GM12874 (cell line): ENCODE measurements around the gene DDX49.

Experiments used
- TF ChIP-seq, protein P1 (sequence below): IDR thresholded peaks from 2 replicates; pipeline ENCODE4 v1.5.1; 2011; ENCODE audit warnings: low read depth, mild to moderate bottlenecking, control low read depth, low read length, moderate library complexity; ENCODE audit not compliant: insufficient read depth

DDX49 gene

DNA sequence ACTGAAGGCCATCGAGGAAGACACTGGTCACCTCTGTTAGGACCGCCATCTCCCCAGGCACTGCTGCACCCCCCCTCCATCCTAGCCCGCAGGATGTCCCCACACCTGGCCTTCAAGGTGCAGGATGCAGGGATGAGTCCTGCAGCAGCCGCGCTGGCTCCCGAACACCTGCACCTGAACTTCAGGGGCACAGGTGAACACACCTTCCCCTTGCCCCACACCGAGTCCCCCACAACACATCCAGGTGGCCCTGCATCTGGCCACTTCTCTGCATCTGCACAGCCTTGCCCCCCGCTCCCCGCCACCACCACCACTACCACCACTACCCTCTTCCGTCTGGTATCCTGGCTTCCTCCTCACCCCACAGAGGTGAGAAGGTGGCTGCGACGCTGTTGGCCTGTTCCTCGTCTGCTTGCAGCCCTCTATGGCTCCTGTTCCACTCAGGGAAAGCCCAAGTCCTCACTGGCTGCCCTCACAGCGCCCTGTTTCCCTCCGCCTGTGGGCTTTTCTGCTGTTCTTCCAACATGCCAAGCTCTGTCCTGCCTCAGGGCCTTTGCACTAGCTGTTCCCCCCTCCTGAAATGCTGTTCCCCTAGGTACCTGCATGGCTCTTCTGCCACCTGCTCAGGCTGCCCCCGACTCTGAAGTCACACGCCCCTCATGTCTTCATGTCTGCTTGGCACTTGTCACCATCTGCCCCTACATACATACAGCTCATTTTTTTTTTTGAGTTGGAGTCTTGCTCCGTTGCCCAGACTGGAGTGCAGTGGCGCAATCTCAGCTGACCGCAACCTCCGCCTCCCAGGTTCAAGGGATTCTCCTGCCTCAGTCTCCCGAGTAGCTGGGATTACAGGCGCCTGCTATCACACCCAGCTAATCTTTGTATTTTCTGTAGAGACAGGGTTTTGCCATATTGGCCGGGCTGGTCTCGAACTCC, 22.2 kb upstream of the DDX49 start:
- TF ChIP-seq, protein P1, sequence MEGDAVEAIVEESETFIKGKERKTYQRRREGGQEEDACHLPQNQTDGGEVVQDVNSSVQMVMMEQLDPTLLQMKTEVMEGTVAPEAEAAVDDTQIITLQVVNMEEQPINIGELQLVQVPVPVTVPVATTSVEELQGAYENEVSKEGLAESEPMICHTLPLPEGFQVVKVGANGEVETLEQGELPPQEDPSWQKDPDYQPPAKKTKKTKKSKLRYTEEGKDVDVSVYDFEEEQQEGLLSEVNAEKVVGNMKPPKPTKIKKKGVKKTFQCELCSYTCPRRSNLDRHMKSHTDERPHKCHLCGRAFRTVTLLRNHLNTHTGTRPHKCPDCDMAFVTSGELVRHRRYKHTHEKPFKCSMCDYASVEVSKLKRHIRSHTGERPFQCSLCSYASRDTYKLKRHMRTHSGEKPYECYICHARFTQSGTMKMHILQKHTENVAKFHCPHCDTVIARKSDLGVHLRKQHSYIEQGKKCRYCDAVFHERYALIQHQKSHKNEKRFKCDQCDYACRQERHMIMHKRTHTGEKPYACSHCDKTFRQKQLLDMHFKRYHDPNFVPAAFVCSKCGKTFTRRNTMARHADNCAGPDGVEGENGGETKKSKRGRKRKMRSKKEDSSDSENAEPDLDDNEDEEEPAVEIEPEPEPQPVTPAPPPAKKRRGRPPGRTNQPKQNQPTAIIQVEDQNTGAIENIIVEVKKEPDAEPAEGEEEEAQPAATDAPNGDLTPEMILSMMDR = no peak

DNA sequence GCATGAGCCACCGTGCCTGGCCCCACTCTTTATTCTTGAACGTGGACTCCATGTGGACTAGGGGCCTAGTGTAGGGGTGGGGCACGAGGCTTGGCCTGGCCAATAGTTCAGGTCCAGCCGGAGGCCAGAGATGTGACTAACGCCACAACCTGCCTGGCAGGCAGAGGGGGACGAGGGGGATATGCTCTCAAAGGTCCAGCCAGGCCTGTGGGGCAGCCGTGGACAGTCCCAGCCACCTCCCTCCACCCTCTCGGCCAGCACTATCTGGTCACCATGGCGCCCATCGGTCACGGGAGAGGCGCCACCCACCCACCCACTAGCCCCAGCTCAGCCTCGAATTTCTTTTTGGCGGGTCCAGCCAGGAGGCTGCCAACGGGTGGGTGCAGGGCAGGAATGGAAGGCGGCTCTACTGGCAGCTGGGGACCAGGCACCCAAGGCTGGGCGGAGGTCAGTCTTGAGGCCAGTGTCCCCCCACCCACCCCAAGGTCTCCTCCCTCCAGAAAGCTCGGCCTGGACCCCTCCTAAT, 21.4 kb upstream of the DDX49 start:
- TF ChIP-seq, protein P1 = no peak

DNA sequence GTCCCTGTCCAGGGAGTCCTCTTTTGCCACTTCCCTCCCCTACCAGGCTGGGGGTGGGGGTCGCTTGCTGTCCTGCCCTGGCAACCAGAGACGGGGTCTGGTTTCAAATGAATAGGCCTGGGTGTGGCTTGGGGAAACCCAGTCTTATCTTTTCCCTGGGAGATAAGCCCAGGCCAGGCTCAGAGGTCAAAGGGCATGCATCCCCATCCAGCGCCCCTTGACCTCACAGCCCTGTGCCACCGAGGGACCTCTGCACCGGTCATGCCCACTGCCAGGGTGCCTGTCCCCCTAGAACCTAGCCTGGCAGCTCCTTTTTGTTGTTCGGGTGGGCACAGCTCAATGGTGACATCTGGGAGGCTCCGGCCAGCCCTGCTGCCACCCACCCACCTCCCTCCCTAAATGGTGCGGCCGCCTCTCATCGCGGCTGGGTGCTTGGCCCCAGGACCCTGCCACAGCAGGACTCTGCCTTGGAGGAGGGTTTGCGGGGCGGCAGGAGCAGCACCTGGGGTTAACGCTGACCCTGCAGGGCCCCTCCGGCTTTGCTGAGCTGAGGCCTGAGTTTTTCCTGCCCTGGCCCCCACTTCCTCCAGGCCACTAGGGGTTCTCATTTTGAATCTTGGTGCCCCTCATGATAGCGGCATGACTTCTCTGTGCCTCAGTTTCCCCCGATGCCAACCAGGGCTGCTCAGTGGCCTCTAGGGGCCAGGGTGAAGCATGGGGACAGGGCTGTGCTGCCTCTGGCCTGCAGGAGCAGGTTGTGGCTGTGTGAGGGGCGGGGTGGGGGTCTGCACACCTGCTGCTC, 20.7 kb upstream of the DDX49 start:
- TF ChIP-seq, protein P1 = no peak

DNA sequence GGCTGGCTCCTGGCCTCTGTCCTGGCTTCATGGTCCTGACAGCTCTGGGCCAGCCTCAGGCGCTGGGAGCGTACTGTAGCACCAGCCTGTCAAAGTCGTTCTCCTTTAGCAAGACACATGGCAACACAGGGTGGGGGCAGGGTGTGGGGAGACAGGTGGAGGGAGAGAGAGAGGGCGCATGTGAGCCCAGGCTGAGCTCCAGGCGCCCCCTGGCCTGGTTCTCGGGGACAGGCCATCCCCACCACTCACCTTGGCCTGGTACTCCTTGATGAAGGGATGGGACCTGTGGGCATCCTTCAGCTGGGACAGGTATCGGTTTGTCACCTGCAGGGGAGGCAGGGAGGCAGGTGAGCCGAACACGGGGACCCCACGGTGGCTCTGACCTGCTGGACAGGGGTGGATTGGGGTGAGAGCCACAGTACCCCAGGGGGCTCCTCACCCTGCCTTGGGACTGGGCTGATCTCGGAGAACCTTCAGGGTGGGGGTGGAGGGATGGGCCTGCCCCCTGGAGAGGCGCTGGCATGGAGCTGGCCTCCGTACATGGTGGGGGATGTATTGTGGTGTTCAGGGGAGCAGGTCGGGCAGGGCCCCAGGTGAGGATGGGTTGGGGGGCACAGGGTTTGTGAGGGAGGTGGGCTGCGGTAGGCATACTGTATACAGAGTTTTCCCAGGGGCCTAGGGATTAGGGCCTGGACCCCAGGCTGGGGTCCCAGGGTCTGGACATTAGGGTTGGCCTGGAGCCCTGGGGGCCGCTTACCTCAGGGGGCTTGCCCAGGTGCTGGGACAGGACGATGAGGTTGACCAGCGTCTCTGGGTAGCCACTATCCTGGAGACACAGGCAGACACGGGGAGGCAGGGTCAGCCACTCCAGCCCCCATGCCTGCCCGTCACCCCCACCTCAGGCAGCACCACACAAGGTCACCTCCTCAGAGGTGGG, 19.6 kb upstream of the DDX49 start:
- TF ChIP-seq, protein P1 = no peak

DNA sequence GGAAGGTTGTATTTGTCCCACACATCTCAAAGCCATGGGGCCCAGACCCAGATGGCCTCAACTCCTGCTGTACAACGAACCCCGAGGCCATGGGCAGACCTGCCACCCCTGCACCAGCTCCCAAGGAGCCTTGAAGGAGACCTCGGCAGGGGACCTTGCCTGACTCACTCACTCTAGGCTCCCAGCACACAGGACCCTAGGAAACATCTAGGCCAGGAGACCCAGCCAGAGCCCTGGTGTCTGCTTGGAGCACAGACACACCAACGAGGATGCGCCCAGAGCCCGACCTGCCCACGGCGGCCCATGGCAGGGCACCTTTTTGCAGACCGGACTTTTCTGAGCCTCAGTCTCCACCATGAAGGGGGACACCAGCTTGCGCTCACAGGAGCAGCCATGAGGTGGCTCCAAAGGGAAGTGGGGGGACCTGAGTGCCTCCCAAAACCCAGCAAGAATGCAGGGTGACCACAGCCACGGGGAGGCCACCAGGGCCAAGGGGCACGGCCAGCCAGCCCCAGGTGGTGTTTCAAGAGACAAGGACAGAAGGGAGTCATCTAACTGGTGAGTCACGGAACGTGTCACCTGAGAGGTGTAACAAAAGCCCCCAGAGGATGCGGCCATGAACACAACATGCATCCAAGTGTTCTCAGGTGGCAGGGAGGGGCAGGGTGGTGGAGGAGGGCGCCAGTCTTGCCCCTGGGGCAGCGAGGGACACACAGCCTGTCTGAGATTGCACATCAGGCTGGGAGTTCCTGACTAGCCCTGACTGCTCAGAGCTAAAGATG, 18.6 kb upstream of the DDX49 start:
- TF ChIP-seq, protein P1 = no peak

DNA sequence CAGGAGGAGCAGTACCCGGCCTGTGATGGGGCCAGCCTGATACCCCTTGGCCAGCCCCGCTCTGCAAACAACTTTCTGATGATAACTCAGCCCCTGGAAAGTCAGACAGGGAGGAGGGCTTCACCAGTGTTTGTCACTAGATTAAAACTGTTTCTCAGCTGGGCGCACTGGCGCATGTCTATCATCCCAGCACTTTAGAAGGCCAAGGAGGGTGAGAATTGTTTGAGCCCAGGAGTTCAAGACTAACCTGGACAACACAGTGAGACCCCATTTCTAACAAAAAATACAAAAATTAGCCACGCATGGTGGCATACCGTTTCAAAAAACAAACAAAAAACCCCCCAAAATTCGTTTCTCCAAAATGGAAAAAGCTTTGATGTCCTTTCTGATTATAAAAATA, 18.0 kb upstream of the DDX49 start:
- TF ChIP-seq, protein P1 = no peak
